ENCODE results near the gene ATPAF2. TPM values are rescaled to one million over a fixed set of nuclear protein-coding genes. Genes with fewer than 3 reads are reported as not detected.

The ATPAF2 gene
- total and polyA plus RNA-seq, 2 donors (not counting 3 experiments of a cell fraction or from before 2014, with no cell fraction given): 23.2 to 35.7 TPM

DNA sequence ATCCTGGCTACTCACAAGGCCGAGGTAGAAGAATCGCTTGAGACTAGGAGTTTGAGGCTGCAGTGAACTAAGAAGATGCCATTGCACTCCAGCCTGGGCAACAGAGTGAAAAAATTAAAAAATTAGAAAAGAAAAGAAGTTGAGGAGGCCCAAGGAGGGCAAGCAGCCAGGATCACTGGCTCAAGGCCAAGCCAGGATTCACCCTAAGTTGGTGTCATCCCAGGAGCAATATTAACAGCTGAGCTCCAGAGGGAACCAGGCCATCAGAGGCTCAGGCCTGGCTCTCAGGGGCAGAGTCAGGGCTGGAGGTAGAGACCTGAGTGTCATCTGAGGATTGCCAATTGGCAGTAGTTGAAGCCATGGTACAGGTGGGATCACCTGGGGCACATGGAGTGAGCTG lies 45.6 kb downstream of the ATPAF2 start:
- no peak overlapping the region for H3K9ac ChIP-seq (replicated peaks; ENCODE audit: extremely low read depth, insufficient read depth, low read length)
- ChIA-PET CTCF (interaction anchor here (1.2 to 2.1 kb wide), 2 partner anchors 11 to 42 kb away, joined by 4 to 6 read pairs; no protein-coding TSS in a partner anchor), POLR2A (no interaction called here)
- H3K4me3 ChIP-seq (replicated peaks in 1 of 3; ENCODE audit: insufficient read depth in 1 of 3, low read depth in 1 of 3, low read length in 3 of 3): no peak overlapping the region
- no peaks in the 10 kb centered on the region for H3K9me1 ChIP-seq (replicated peaks; ENCODE audit: control insufficient read depth, extremely low read depth, insufficient read depth, low read length)
- H3K9me3 ChIP-seq (replicated peaks; ENCODE audit: control insufficient read depth, insufficient read depth, low read length): no peaks in the 10 kb centered on the region
- H3K27me3 ChIP-seq (ENCODE audit: control insufficient read depth in 2 of 2, insufficient read depth in 2 of 2, low read length in 2 of 2): no peaks in the 10 kb centered on the region
- no peak overlapping the region for H3K4me2 ChIP-seq (ENCODE audit: insufficient read depth, low read length)
- H4K20me1 ChIP-seq (replicated peaks; ENCODE audit: control insufficient read depth, extremely low read depth, insufficient read depth, low read length): no peaks in the 10 kb centered on the region
- DNase-seq (ENCODE audit: low read depth, low spot score) (no peak), FAIRE-seq (no peak)
- intact Hi-C loops (cut with micrococcal nuclease) (no loop called here), dilution Hi-C loops (cut with MboI; ENCODE audit: extremely low pct_ligation_motif_present, low sequenced_read_pairs) (no loop called here)
- H3K4me1 ChIP-seq (ENCODE audit: control insufficient read depth, extremely low read depth, insufficient read depth, low read length): no peaks in the 10 kb centered on the region
- BruUV-seq (replicated peaks): no TSS peak
- H3K36me3 ChIP-seq (ENCODE audit: control insufficient read depth in 2 of 2, extremely low read depth in 1 of 2, insufficient read depth in 2 of 2, low read length in 2 of 2): no peaks in the 10 kb centered on the region
- no peak overlapping the region for H2AFZ ChIP-seq (ENCODE audit: low read depth, low read length)
- TF ChIP-seq POLR2A (IDR thresholded peaks at IDR 0.05; ENCODE audit: low read depth, low read length): no peak
- H3K79me2 ChIP-seq (ENCODE audit: control insufficient read depth, insufficient read depth, low read length): no peaks in the 10 kb centered on the region
- no peak overlapping the region for H3K27ac ChIP-seq (ENCODE audit: insufficient read depth, low read depth, low read length)

DNA sequence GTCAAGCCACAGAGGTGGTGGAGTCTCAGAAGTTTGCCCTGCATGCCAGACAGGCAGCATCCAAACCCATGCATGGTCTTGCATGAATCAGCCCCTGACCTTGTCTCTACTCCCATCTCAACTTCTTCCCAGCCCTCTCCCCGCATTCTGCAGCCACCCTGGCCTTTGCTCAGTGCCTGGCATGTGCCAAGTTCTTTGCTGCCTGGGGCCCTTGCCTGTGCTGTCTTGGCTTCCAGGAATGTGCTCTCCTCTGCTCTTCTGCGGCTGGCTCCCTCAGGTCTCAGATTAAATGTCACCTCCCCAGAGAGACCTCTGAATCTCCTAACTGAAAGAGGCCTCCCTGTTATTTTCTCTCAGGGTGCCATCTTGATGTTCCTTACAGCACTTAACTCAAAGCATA lies 48.7 kb downstream of the ATPAF2 start:
- DNase-seq (ENCODE audit: low read depth, low spot score): no peak
- Histone ChIP-seq H3K27me3 (ENCODE audit: control insufficient read depth in 2 of 2, insufficient read depth in 2 of 2, low read length in 2 of 2) (no peaks in the 10 kb centered on the region), H3K4me3 (replicated peaks in 1 of 3; ENCODE audit: insufficient read depth in 1 of 3, low read depth in 1 of 3, low read length in 3 of 3) (no peak overlapping the region), H3K79me2 (ENCODE audit: control insufficient read depth, insufficient read depth, low read length) (no peaks in the 10 kb centered on the region), H3K9me3 (replicated peaks; ENCODE audit: control insufficient read depth, insufficient read depth, low read length) (no peaks in the 10 kb centered on the region), H3K4me2 (ENCODE audit: insufficient read depth, low read length) (no peak overlapping the region), H4K20me1 (replicated peaks; ENCODE audit: control insufficient read depth, extremely low read depth, insufficient read depth, low read length) (no peaks in the 10 kb centered on the region), H3K9me1 (replicated peaks; ENCODE audit: control insufficient read depth, extremely low read depth, insufficient read depth, low read length) (no peaks in the 10 kb centered on the region), H2AFZ (ENCODE audit: low read depth, low read length) (no peak overlapping the region), H3K36me3 (ENCODE audit: control insufficient read depth in 2 of 2, extremely low read depth in 1 of 2, insufficient read depth in 2 of 2, low read length in 2 of 2) (no peaks in the 10 kb centered on the region), H3K27ac (ENCODE audit: insufficient read depth, low read depth, low read length) (no peak overlapping the region), H3K9ac (replicated peaks; ENCODE audit: extremely low read depth, insufficient read depth, low read length) (no peak overlapping the region), H3K4me1 (ENCODE audit: control insufficient read depth, extremely low read depth, insufficient read depth, low read length) (no peaks in the 10 kb centered on the region)
- POLR2A ChIA-PET: no interaction called here
- BruUV-seq (replicated peaks): no TSS peak
- TF ChIP-seq GATA2 (IDR thresholded peaks at IDR 0.05; ENCODE audit: insufficient read depth, insufficient read length, low read depth, low read length) (no peak), EZH2 (IDR thresholded peaks at IDR 0.05; ENCODE audit: borderline replicate concordance, low read depth, low read length, severe bottlenecking) (no peak), POLR2AphosphoS5 (IDR thresholded peaks at IDR 0.05; ENCODE audit: insufficient read depth, low read depth, low read length) (no peak), FOS (IDR thresholded peaks at IDR 0.05; ENCODE audit: borderline replicate concordance, insufficient read depth, low read length) (no peak), JUN (IDR thresholded peaks at IDR 0.05; ENCODE audit: borderline replicate concordance, insufficient read depth, insufficient read length, low read depth) (no peak), MAX (IDR thresholded peaks at IDR 0.05; ENCODE audit: insufficient read depth, insufficient read length) (no peak), POLR2A (IDR thresholded peaks at IDR 0.05; ENCODE audit: low read depth, low read length) (no peak), CTCF (IDR thresholded peaks at IDR 0.05; ENCODE audit: extremely low read depth in 1 of 2, insufficient read depth in 1 of 2, low read depth in 1 of 2, low read length in 2 of 2) (no peak)
- CTCF ChIA-PET: no interaction called here
- FAIRE-seq: no peak
- intact Hi-C loops (cut with micrococcal nuclease): no loop called here
- dilution Hi-C loops (cut with MboI; ENCODE audit: extremely low pct_ligation_motif_present, low sequenced_read_pairs): no loop called here

Measured in endothelial cell of umbilical vein (primary cell).